PC-3 (cell line): ENCODE measurements around the gene TMEM62.
"Not testable (repeated sequence)": the region's sequence is repeated elsewhere in the genome, so short reads cannot be mapped to it uniquely, and the experiment has no call there.

Experiments used
- EZH2 ChIP-seq: fragments of 300-600 bp; sonication (generic); IDR thresholded peaks from one replicate; pipeline ENCODE4 v1.6.1; 2017; ENCODE audit warnings: antibody characterized with exemption, mild to moderate bottlenecking, low read length; ENCODE audit not compliant: unreplicated experiment
- TF ChIP-seq, protein P1 (sequence below): fragments of 300-600 bp; sonication (generic); conservative IDR thresholded peaks from 2 replicates; pipeline ENCODE4 v1.5.1; 2017; ENCODE audit warnings: antibody characterized with exemption, low read depth, mild to moderate bottlenecking, low read length

GRCh38 chr15:43175656-43176309, 42.4 kb downstream of the TMEM62 start:
- TF ChIP-seq, protein P1, sequence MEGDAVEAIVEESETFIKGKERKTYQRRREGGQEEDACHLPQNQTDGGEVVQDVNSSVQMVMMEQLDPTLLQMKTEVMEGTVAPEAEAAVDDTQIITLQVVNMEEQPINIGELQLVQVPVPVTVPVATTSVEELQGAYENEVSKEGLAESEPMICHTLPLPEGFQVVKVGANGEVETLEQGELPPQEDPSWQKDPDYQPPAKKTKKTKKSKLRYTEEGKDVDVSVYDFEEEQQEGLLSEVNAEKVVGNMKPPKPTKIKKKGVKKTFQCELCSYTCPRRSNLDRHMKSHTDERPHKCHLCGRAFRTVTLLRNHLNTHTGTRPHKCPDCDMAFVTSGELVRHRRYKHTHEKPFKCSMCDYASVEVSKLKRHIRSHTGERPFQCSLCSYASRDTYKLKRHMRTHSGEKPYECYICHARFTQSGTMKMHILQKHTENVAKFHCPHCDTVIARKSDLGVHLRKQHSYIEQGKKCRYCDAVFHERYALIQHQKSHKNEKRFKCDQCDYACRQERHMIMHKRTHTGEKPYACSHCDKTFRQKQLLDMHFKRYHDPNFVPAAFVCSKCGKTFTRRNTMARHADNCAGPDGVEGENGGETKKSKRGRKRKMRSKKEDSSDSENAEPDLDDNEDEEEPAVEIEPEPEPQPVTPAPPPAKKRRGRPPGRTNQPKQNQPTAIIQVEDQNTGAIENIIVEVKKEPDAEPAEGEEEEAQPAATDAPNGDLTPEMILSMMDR: not testable (repeated sequence)
- TF ChIP-seq EZH2: not testable (repeated sequence)
